Measurements from ENCODE around the gene OR8B3. TPM values are rescaled to one million over a fixed set of nuclear protein-coding genes. Genes with fewer than 3 reads are reported as not detected.

Gene OR8B3
- total RNA-seq, 1 experiment from 2014 or later: not detected

DNA sequence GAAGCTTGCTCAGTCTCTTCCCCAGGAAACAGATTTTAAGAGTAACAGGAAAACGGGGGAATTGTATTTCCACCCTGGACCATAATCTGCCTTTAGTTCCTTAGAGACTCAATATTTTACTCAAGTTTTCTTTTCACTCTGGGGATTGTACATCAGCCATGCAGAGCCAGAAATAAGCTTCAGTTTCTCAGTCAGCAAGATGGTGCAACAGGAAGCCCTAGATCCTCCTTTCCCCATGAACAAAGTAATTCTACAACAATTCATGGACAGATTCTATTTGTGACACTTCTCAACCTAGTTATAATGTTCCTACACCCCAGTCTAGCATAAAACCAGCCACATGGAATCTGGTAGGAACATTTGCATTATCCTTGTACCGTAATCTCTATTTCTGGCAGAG, 39.3 kb downstream of the OR8B3 start:
- no peak for TF ChIP-seq SRF (IDR thresholded peaks at IDR 0.05; ENCODE audit: low read depth)
- no peak for TF ChIP-seq SIN3A (IDR thresholded peaks at IDR 0.05; ENCODE audit: low read depth)
- no peak for TF ChIP-seq SP1 (IDR thresholded peaks at IDR 0.05; ENCODE audit: low read depth)
- TF ChIP-seq CTCF (IDR thresholded peaks at IDR 0.05 in 2 of 3, conservative IDR thresholded peaks at IDR 0.05 in 1 of 3; ENCODE audit: borderline replicate concordance in 1 of 3, insufficient read depth in 1 of 3, low read depth in 2 of 3, low read length in 2 of 3): no peak
- TF ChIP-seq, protein P1, sequence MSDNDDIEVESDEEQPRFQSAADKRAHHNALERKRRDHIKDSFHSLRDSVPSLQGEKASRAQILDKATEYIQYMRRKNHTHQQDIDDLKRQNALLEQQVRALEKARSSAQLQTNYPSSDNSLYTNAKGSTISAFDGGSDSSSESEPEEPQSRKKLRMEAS (IDR thresholded peaks at IDR 0.05): no peak
- no peak for TF ChIP-seq RAD21 (IDR thresholded peaks at IDR 0.05; ENCODE audit: low read depth)
- TF ChIP-seq, protein P2, sequence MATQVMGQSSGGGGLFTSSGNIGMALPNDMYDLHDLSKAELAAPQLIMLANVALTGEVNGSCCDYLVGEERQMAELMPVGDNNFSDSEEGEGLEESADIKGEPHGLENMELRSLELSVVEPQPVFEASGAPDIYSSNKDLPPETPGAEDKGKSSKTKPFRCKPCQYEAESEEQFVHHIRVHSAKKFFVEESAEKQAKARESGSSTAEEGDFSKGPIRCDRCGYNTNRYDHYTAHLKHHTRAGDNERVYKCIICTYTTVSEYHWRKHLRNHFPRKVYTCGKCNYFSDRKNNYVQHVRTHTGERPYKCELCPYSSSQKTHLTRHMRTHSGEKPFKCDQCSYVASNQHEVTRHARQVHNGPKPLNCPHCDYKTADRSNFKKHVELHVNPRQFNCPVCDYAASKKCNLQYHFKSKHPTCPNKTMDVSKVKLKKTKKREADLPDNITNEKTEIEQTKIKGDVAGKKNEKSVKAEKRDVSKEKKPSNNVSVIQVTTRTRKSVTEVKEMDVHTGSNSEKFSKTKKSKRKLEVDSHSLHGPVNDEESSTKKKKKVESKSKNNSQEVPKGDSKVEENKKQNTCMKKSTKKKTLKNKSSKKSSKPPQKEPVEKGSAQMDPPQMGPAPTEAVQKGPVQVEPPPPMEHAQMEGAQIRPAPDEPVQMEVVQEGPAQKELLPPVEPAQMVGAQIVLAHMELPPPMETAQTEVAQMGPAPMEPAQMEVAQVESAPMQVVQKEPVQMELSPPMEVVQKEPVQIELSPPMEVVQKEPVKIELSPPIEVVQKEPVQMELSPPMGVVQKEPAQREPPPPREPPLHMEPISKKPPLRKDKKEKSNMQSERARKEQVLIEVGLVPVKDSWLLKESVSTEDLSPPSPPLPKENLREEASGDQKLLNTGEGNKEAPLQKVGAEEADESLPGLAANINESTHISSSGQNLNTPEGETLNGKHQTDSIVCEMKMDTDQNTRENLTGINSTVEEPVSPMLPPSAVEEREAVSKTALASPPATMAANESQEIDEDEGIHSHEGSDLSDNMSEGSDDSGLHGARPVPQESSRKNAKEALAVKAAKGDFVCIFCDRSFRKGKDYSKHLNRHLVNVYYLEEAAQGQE (IDR thresholded peaks at IDR 0.05; ENCODE audit: low read depth): no peak
- TF ChIP-seq EGR1 (IDR thresholded peaks at IDR 0.05; ENCODE audit: low read depth): no peak
- TF ChIP-seq ZBTB33 (IDR thresholded peaks at IDR 0.05; ENCODE audit: extremely low read depth, insufficient replicate concordance, low read length): no peak
- POLR2A ChIA-PET: no interaction called here

More for the DNA sequence above, 39.3 kb downstream of the OR8B3 start:
- Histone ChIP-seq H3K9ac (ENCODE audit: low read length) (no peak overlapping the region), H3K36me3 (ENCODE audit: control insufficient read depth in 1 of 2, insufficient read depth in 2 of 2, low read length in 2 of 2) (no peaks in the 10 kb centered on the region), H3K79me2 (ENCODE audit: insufficient read depth, low read length) (no peaks in the 10 kb centered on the region), H3K9me2 (ENCODE audit: insufficient read depth) (no peaks in the 10 kb centered on the region), H3K4me1 (ENCODE audit: control insufficient read depth in 1 of 2, insufficient read depth in 2 of 2, low read length in 2 of 2) (no peaks in the 10 kb centered on the region), H3K27me3 (ENCODE audit: insufficient read depth, low read length) (peaks cover 56% of the 10 kb centered on the region), H2AFZ (ENCODE audit: low read depth, low read length, poor library complexity, severe bottlenecking) (no peak overlapping the region), H3K4me3 (replicated peaks in 1 of 2; ENCODE audit: low read depth in 1 of 2, low read length in 2 of 2) (no peak overlapping the region), H3K9me3 (ENCODE audit: control insufficient read depth in 1 of 2, insufficient read depth in 1 of 2, low read depth in 1 of 2, low read length in 2 of 2) (no peaks in the 10 kb centered on the region), H3K27ac (ENCODE audit: low read depth, low read length) (no peak overlapping the region), H4K20me1 (ENCODE audit: insufficient read depth) (no peaks in the 10 kb centered on the region), H3K4me2 (ENCODE audit: low read length) (no peak overlapping the region)
- intact Hi-C loops (cut with micrococcal nuclease): no loop called here
- DNase-seq (ENCODE audit: low read depth, low spot score) (no peak), ATAC-seq (no peak)
- ChIA-PET RAD21 (ENCODE audit: low non-redundant PET in 1 of 2, low total read pairs in 2 of 2, uncharacterized antibody in 2 of 2, unreplicated experiment in 2 of 2) (no interaction called here), CTCF (no interaction called here)
- no TSS peak for BruUV-seq (replicated peaks)
